H7 (cell line): Measurements from ENCODE around the gene ELP6. TPM values are rescaled to one million over a fixed set of nuclear protein-coding genes. Genes with fewer than 3 reads are reported as not detected.

ENCODE experiments used
- DNase-seq: peaks from one replicate; pipeline ENCODE4 v3.0.0; 2012
- H3K27me3 ChIP-seq: 2 replicates; pipeline ENCODE4 v1.6.0; 2011; ENCODE audit warnings: mild to moderate bottlenecking, low read length; ENCODE audit not compliant: control insufficient read depth, insufficient read depth
- H3K36me3 ChIP-seq: replicated peaks from 2 replicates; pipeline ENCODE4 v1.5.1; 2011; ENCODE audit warnings: low read length; ENCODE audit not compliant: control insufficient read depth, insufficient read depth
- H3K4me3 ChIP-seq: 2 replicates; pipeline ENCODE4 v1.5.1; 2011; ENCODE audit warnings: low read depth, mild to moderate bottlenecking, control low read depth, low read length, moderate library complexity; ENCODE audit not compliant: insufficient read depth
- total RNA-seq: library from RNA; depleted of rRNA; stranded (reverse); fragments of >200 nt; shearing (Covaris generic); gene quantifications from 2 replicates; pipeline ENCODE4 v1.2.3, GENCODE V29; 2014; rRNA removed

ELP6 gene
- 63.5 and 77.6 TPM in 2 replicates for total RNA-seq

GRCh38 chr3:47513125-47513929 lies at the start of gene ELP6:
ELP6 (minus strand) TSS chr3:47513712; CDS start chr3:47513590, 122 bp downstream.
- H3K4me3 ChIP-seq: peak within 1 kb of the TSS; percentile 80
- no peaks in the 10 kb centered on the region for H3K27me3 ChIP-seq
- DNase-seq: peak; percentile 98
- H3K36me3 ChIP-seq: peaks cover 7% of the 10 kb centered on the region

GRCh38 chr3:47556351-47556750 lies 42.8 kb upstream of the ELP6 start:
- DNase-seq: no peak
- no peaks in the 10 kb centered on the region for H3K27me3 ChIP-seq
- H3K4me3 ChIP-seq: no peak overlapping the region
- H3K36me3 ChIP-seq: no peaks in the 10 kb centered on the region

GRCh38 chr3:47554335-47554734 lies 40.8 kb upstream of the ELP6 start:
- Histone ChIP-seq H3K27me3 (no peaks in the 10 kb centered on the region), H3K4me3 (no peak overlapping the region), H3K36me3 (no peaks in the 10 kb centered on the region)
- DNase-seq: peak; percentile 42

GRCh38 chr3:47553407-47553806 lies 39.9 kb upstream of the ELP6 start:
- no peaks in the 10 kb centered on the region for H3K36me3 ChIP-seq
- H3K4me3 ChIP-seq: no peak overlapping the region
- no peaks in the 10 kb centered on the region for H3K27me3 ChIP-seq
- no peak for DNase-seq

GRCh38 chr3:47542471-47543173 lies 29.1 kb upstream of the ELP6 start:
- H3K36me3 ChIP-seq: no peaks in the 10 kb centered on the region
- no peaks in the 10 kb centered on the region for H3K27me3 ChIP-seq
- peak; percentile 32 for DNase-seq
- no peak overlapping the region for H3K4me3 ChIP-seq

- no peak overlapping the region for H3K4me3 ChIP-seq
- DNase-seq: no peak
- H3K27me3 ChIP-seq: no peaks in the 10 kb centered on the region
- no peaks in the 10 kb centered on the region for H3K36me3 ChIP-seq
Measured at GRCh38 chr3:47541583-47542108, 28.1 kb upstream of the ELP6 start.

- no peaks in the 10 kb centered on the region for H3K27me3 ChIP-seq
- H3K36me3 ChIP-seq: no peaks in the 10 kb centered on the region
- no peak overlapping the region for H3K4me3 ChIP-seq
- DNase-seq: no peak
Measured at GRCh38 chr3:47540281-47540680, 26.8 kb upstream of the ELP6 start.

GRCh38 chr3:47536967-47537366 lies 23.5 kb upstream of the ELP6 start:
- no peaks in the 10 kb centered on the region for H3K27me3 ChIP-seq
- H3K36me3 ChIP-seq: no peaks in the 10 kb centered on the region
- no peak overlapping the region for H3K4me3 ChIP-seq
- DNase-seq: peak; percentile 35

GRCh38 chr3:47536221-47536891 lies 22.8 kb upstream of the ELP6 start:
- DNase-seq: peak; percentile 39
- Histone ChIP-seq H3K27me3 (no peaks in the 10 kb centered on the region), H3K36me3 (no peaks in the 10 kb centered on the region)

GRCh38 chr3:47533996-47534454 lies 20.5 kb upstream of the ELP6 start:
- H3K4me3 ChIP-seq: no peak overlapping the region
- DNase-seq: no peak
- no peaks in the 10 kb centered on the region for H3K27me3 ChIP-seq
- no peaks in the 10 kb centered on the region for H3K36me3 ChIP-seq

More at GRCh38 chr3:47536221-47536891, 22.8 kb upstream of the ELP6 start:
- H3K4me3 ChIP-seq: no peak overlapping the region

GRCh38 chr3:47533481-47533880 lies 20.0 kb upstream of the ELP6 start:
- DNase-seq: no peak
- no peaks in the 10 kb centered on the region for H3K36me3 ChIP-seq

GRCh38 chr3:47527952-47528725 lies 14.6 kb upstream of the ELP6 start:
- no peaks in the 10 kb centered on the region for H3K27me3 ChIP-seq
- no peaks in the 10 kb centered on the region for H3K36me3 ChIP-seq
- H3K4me3 ChIP-seq: no peak overlapping the region
- no peak for DNase-seq

More at GRCh38 chr3:47533481-47533880, 20.0 kb upstream of the ELP6 start:
- Histone ChIP-seq H3K27me3 (no peaks in the 10 kb centered on the region), H3K4me3 (no peak overlapping the region)

- no peak overlapping the region for H3K4me3 ChIP-seq
- H3K36me3 ChIP-seq: no peaks in the 10 kb centered on the region
- no peak for DNase-seq
- H3K27me3 ChIP-seq: peaks cover 9% of the 10 kb centered on the region
Measured at GRCh38 chr3:47525617-47526016, 12.1 kb upstream of the ELP6 start.
